Keratinocyte (primary cell): Measurements from ENCODE around the gene ZBTB18. TPM values are rescaled to one million over a fixed set of nuclear protein-coding genes. Genes with fewer than 3 reads are reported as not detected.

Experiments used
- DNase-seq: peaks from one replicate; pipeline ENCODE4 v3.0.0-alpha.2; 2011; ENCODE audit warnings: low read depth, missing footprints, low spot score
- FAIRE-seq: peaks from 2 replicates; lab custom pipeline; 2011; peaks lifted over from hg19 to GRCh38; lab: Jason Lieb, UNC
- H2AFZ ChIP-seq: 2 replicates; pipeline ENCODE4 v1.6.0; 2012; ENCODE audit warnings: low read length, control low read depth, inconsistent platforms; ENCODE audit not compliant: control insufficient read depth
- H3K27ac ChIP-seq: 2 replicates; pipeline ENCODE4 v1.5.1; 2011; ENCODE audit warnings: low read length; ENCODE audit not compliant: control insufficient read depth, insufficient read depth
- H3K27me3 ChIP-seq: 3 replicates; pipeline ENCODE4 v1.6.0; 2011; ENCODE audit warnings: low read length; ENCODE audit not compliant: control insufficient read depth, insufficient read depth; ENCODE audit errors: extremely low read depth
- H3K36me3 ChIP-seq, 2 experiments: 2 replicates in 1 of 2; 3 replicates in 1 of 2; pipeline ENCODE4 v1.5.1; 2011; ENCODE audit warnings: low read length in 2 of 2, mild to moderate bottlenecking in 1 of 2; ENCODE audit not compliant: control insufficient read depth in 2 of 2, insufficient read depth in 2 of 2; ENCODE audit errors: extremely low read depth in 1 of 2
- H3K4me1 ChIP-seq: 3 replicates; pipeline ENCODE4 v1.5.1; 2011; ENCODE audit warnings: low read length; ENCODE audit not compliant: control insufficient read depth, insufficient read depth; ENCODE audit errors: extremely low read depth
- H3K4me2 ChIP-seq: 3 replicates; pipeline ENCODE4 v1.6.0; 2011; ENCODE audit warnings: low read depth, low read length; ENCODE audit not compliant: control insufficient read depth, insufficient read depth; ENCODE audit errors: extremely low read depth
- H3K4me3 ChIP-seq, 3 experiments: fragments of 200-600 bp in 1 of 3; sonication (generic) in 1 of 3; 2 replicates in 2 of 3; 3 replicates in 1 of 3; pipeline ENCODE4 v1.5.1; 2011 to 2016; ENCODE audit warnings: low read length in 3 of 3, mild to moderate bottlenecking in 3 of 3, control low read depth in 2 of 3, inconsistent platforms in 1 of 3, low read depth in 1 of 3, mixed read lengths in 1 of 3, mixed run types in 1 of 3, moderate library complexity in 1 of 3; ENCODE audit not compliant: control insufficient read depth in 2 of 3, insufficient read depth in 2 of 3; ENCODE audit errors: extremely low read depth in 1 of 3
- H3K79me2 ChIP-seq: 2 replicates; pipeline ENCODE4 v1.6.0; 2012; ENCODE audit warnings: low read length; ENCODE audit not compliant: control insufficient read depth, insufficient read depth
- H3K9ac ChIP-seq: 3 replicates; pipeline ENCODE4 v1.6.0; 2011; ENCODE audit warnings: low read length; ENCODE audit not compliant: control insufficient read depth, insufficient read depth; ENCODE audit errors: extremely low read depth
- H3K9me1 ChIP-seq: 3 replicates; pipeline ENCODE4 v1.6.0; 2011; ENCODE audit warnings: low read length; ENCODE audit not compliant: control insufficient read depth, insufficient read depth; ENCODE audit errors: extremely low read depth
- H3K9me3 ChIP-seq: 2 replicates; pipeline ENCODE4 v1.5.1; 2012; ENCODE audit warnings: low read depth, low read length; ENCODE audit not compliant: control insufficient read depth
- H4K20me1 ChIP-seq: 3 replicates; pipeline ENCODE4 v1.6.0; 2011; ENCODE audit warnings: low read length; ENCODE audit not compliant: control insufficient read depth, insufficient read depth; ENCODE audit errors: extremely low read depth
- CTCF ChIP-seq, 3 experiments: IDR thresholded peaks in 1 of 3; conservative IDR thresholded peaks in 1 of 3; optimal IDR thresholded peaks in 1 of 3; 2 replicates in 2 of 3; 3 replicates in 1 of 3; pipeline versions ENCODE3 to v1.5.1; 2011; ENCODE audit warnings: low read length in 3 of 3, mild to moderate bottlenecking in 3 of 3, moderate library complexity in 2 of 3, control low read depth in 1 of 3, inconsistent platforms in 1 of 3; ENCODE audit not compliant: insufficient read depth in 2 of 3; ENCODE audit errors: extremely low read depth in 1 of 3
- EZH2 ChIP-seq: IDR thresholded peaks from one replicate; pipeline ENCODE4 v1.6.1; 2012; ENCODE audit warnings: inconsistent platforms, mild to moderate bottlenecking, low read length, moderate library complexity
- dilution Hi-C: fragments of 300-500 bp; cut with MboI; formaldehyde crosslinking; loops from one replicate; pipeline ENCODE4 v1.7.0; 2020; ENCODE audit warnings: low sequenced_read_pairs; ENCODE audit not compliant: extremely low pct_ligation_motif_present
- polyA plus RNA-seq, 5 experiments: library from polyadenylated mRNA; depleted of rRNA in 3 of 5; stranded (reverse) in 3 of 5; stranded (forward) in 1 of 5; unstranded in 1 of 5; fragments of >200 nt; gene quantifications; 1 replicate in 1 of 5; 2 replicates in 3 of 5; 3 replicates in 1 of 5; pipeline versions ENCODE4 v1.2.1 to v1.2.3, GENCODE V29; 2011 to 2012; ENCODE audit warnings: missing spikeins in 2 of 5, low read depth in 1 of 5, low replicate concordance in 1 of 5

ZBTB18 gene
- polyA plus RNA-seq, 1 donor (not counting 4 experiments of a cell fraction or from before 2014, with no cell fraction given) = 5.8 TPM

- no peak overlapping the region for H3K4me3 ChIP-seq
- no peak for DNase-seq
- peaks cover 5% of the 10 kb centered on the region for H3K4me1 ChIP-seq
- no peaks in the 10 kb centered on the region for H3K36me3 ChIP-seq
- H3K79me2 ChIP-seq = no peaks in the 10 kb centered on the region
- H3K27me3 ChIP-seq = no peaks in the 10 kb centered on the region
- no peak overlapping the region for H3K9ac ChIP-seq
- TF ChIP-seq EZH2 (no peak), CTCF (optimal IDR thresholded peaks at IDR 0.05 in 1 of 3, IDR thresholded peaks at IDR 0.05 in 1 of 3, conservative IDR thresholded peaks at IDR 0.05 in 1 of 3; ENCODE audit: extremely low read depth in 1 of 3, insufficient read depth in 2 of 3, low read length in 3 of 3) (no peak)
- no peak overlapping the region for H2AFZ ChIP-seq
- no peaks in the 10 kb centered on the region for H3K9me1 ChIP-seq
- no peaks in the 10 kb centered on the region for H3K9me3 ChIP-seq
- H4K20me1 ChIP-seq = no peaks in the 10 kb centered on the region
- dilution Hi-C loops = no loop called here
- no peak overlapping the region for H3K27ac ChIP-seq
- H3K4me2 ChIP-seq = no peak overlapping the region
- no peak for FAIRE-seq
Observed at GRCh38 chr1:244062156-244062725, 11.2 kb downstream of the ZBTB18 start.

- Histone ChIP-seq H2AFZ (no peak overlapping the region), H3K4me2 (no peak overlapping the region), H3K4me3 (no peak overlapping the region), H3K9ac (no peak overlapping the region), H3K4me1 (peaks cover 5% of the 10 kb centered on the region), H4K20me1 (no peaks in the 10 kb centered on the region), H3K36me3 (no peaks in the 10 kb centered on the region), H3K27ac (no peak overlapping the region), H3K79me2 (no peaks in the 10 kb centered on the region), H3K9me1 (no peaks in the 10 kb centered on the region), H3K9me3 (no peaks in the 10 kb centered on the region), H3K27me3 (no peaks in the 10 kb centered on the region)
- FAIRE-seq (no peak), DNase-seq (no peak)
- dilution Hi-C loops = no loop called here
- TF ChIP-seq CTCF (optimal IDR thresholded peaks at IDR 0.05 in 1 of 3, IDR thresholded peaks at IDR 0.05 in 1 of 3, conservative IDR thresholded peaks at IDR 0.05 in 1 of 3; ENCODE audit: extremely low read depth in 1 of 3, insufficient read depth in 2 of 3, low read length in 3 of 3) (no peak), EZH2 (no peak)
Observed at GRCh38 chr1:244063498-244063897, 12.4 kb downstream of the ZBTB18 start.
